SK-N-MC (cell line): ENCODE results near the gene CAMTA1.

Experiments used
- DNase-seq: peaks from one replicate; pipeline ENCODE4 v3.0.0-alpha.2; 2011; ENCODE audit warnings: low read depth, low spot score
- H3K27ac ChIP-seq: fragments of 200-600 bp; sonication (generic); 2 replicates; pipeline ENCODE4 v1.5.1; 2016; ENCODE audit warnings: mixed run types
- H3K36me3 ChIP-seq: fragments of 200-600 bp; sonication (generic); 2 replicates; pipeline ENCODE4 v1.6.1; 2017; ENCODE audit warnings: antibody characterized with exemption, low read length, mixed read lengths; ENCODE audit not compliant: insufficient read depth
- H3K4me3 ChIP-seq: fragments of 200-600 bp; sonication (generic); 2 replicates; pipeline ENCODE4 v1.5.1; 2016
- H3K9ac ChIP-seq: fragments of 200-600 bp; sonication (generic); 2 replicates; pipeline ENCODE4 v1.8.0; 2017; ENCODE audit warnings: mixed run types, mixed read lengths; ENCODE audit not compliant: insufficient read length
- H3K9me3 ChIP-seq: fragments of 200-600 bp; sonication (generic); 2 replicates; pipeline ENCODE4 v1.6.1; 2017; ENCODE audit warnings: low read depth, mild to moderate bottlenecking, antibody characterized with exemption, low read length, moderate library complexity, mixed read lengths
- EZH2 ChIP-seq: fragments of 200-600 bp; sonication (generic); IDR thresholded peaks from one replicate; pipeline ENCODE4 v1.6.1; 2017; ENCODE audit warnings: antibody characterized with exemption
- FOXP2 ChIP-seq: optimal IDR thresholded peaks from 2 replicates; pipeline ENCODE3; 2011; ENCODE audit warnings: mild to moderate bottlenecking, moderate library complexity; ENCODE audit not compliant: insufficient read depth; ENCODE audit errors: extremely low read length, control extremely low read depth
- POLR2AphosphoS5 ChIP-seq: IDR thresholded peaks from 2 replicates; pipeline ENCODE4 v1.6.1; 2012; ENCODE audit warnings: mild to moderate bottlenecking, low read depth, low read length, borderline replicate concordance

CAMTA1 gene

GRCh38 chr1:7344299-7344698, 559.0 kb downstream of the CAMTA1 start:
- no peak for DNase-seq
- H3K27ac ChIP-seq = no peak overlapping the region
- H3K9me3 ChIP-seq = no peaks in the 10 kb centered on the region
- H3K9ac ChIP-seq = no peak overlapping the region
- H3K36me3 ChIP-seq = no peaks in the 10 kb centered on the region
- TF ChIP-seq POLR2AphosphoS5 = no peak
- no peak for TF ChIP-seq FOXP2
- TF ChIP-seq EZH2 = no peak
- no peak overlapping the region for H3K4me3 ChIP-seq

GRCh38 chr1:7345516-7345915, 560.3 kb downstream of the CAMTA1 start:
- Histone ChIP-seq H3K9ac (no peak overlapping the region), H3K27ac (no peak overlapping the region), H3K4me3 (no peak overlapping the region), H3K36me3 (no peaks in the 10 kb centered on the region), H3K9me3 (no peaks in the 10 kb centered on the region)
- no peak for DNase-seq
- TF ChIP-seq EZH2 (no peak), FOXP2 (no peak), POLR2AphosphoS5 (no peak)

- Histone ChIP-seq H3K36me3 (no peaks in the 10 kb centered on the region), H3K9me3 (no peaks in the 10 kb centered on the region), H3K4me3 (no peak overlapping the region), H3K9ac (no peak overlapping the region), H3K27ac (no peak overlapping the region)
- TF ChIP-seq FOXP2 = no peak
- no peak for TF ChIP-seq POLR2AphosphoS5
- TF ChIP-seq EZH2 = no peak
- no peak for DNase-seq
These were observed 560.9 kb downstream of the CAMTA1 start for GRCh38 chr1:7346070-7346596.

- Histone ChIP-seq H3K27ac (no peak overlapping the region), H3K4me3 (no peak overlapping the region), H3K9me3 (no peaks in the 10 kb centered on the region), H3K36me3 (no peaks in the 10 kb centered on the region), H3K9ac (no peak overlapping the region)
- TF ChIP-seq EZH2 (no peak), FOXP2 (no peak), POLR2AphosphoS5 (no peak)
- DNase-seq = no peak
These were observed 561.6 kb downstream of the CAMTA1 start for GRCh38 chr1:7346600-7347570.

GRCh38 chr1:7348073-7348472, 562.8 kb downstream of the CAMTA1 start:
- H3K36me3 ChIP-seq = no peaks in the 10 kb centered on the region
- H3K9me3 ChIP-seq = no peaks in the 10 kb centered on the region
- no peak overlapping the region for H3K9ac ChIP-seq
- no peak overlapping the region for H3K27ac ChIP-seq
- DNase-seq = no peak
- no peak for TF ChIP-seq EZH2
- no peak for TF ChIP-seq POLR2AphosphoS5
- TF ChIP-seq FOXP2 = no peak
- no peak overlapping the region for H3K4me3 ChIP-seq

GRCh38 chr1:7348580-7348979, 563.3 kb downstream of the CAMTA1 start:
- Histone ChIP-seq H3K9me3 (no peaks in the 10 kb centered on the region), H3K4me3 (no peak overlapping the region), H3K27ac (no peak overlapping the region), H3K36me3 (no peaks in the 10 kb centered on the region), H3K9ac (no peak overlapping the region)
- no peak for DNase-seq
- no peak for TF ChIP-seq FOXP2
- TF ChIP-seq EZH2 = no peak
- TF ChIP-seq POLR2AphosphoS5 = no peak

- Histone ChIP-seq H3K9ac (no peak overlapping the region), H3K9me3 (no peaks in the 10 kb centered on the region), H3K36me3 (no peaks in the 10 kb centered on the region), H3K4me3 (no peak overlapping the region), H3K27ac (no peak overlapping the region)
- no peak for TF ChIP-seq POLR2AphosphoS5
- TF ChIP-seq FOXP2 = no peak
- TF ChIP-seq EZH2 = no peak
- DNase-seq = no peak
These were observed 565.5 kb downstream of the CAMTA1 start for GRCh38 chr1:7350804-7351203.

GRCh38 chr1:7351649-7352048, 566.4 kb downstream of the CAMTA1 start:
- Histone ChIP-seq H3K36me3 (no peaks in the 10 kb centered on the region), H3K9ac (no peak overlapping the region), H3K9me3 (no peaks in the 10 kb centered on the region), H3K4me3 (no peak overlapping the region), H3K27ac (no peak overlapping the region)
- DNase-seq = no peak
- TF ChIP-seq EZH2 (no peak), POLR2AphosphoS5 (no peak), FOXP2 (no peak)

GRCh38 chr1:7352364-7352763, 567.1 kb downstream of the CAMTA1 start:
- Histone ChIP-seq H3K9me3 (no peaks in the 10 kb centered on the region), H3K4me3 (no peak overlapping the region), H3K27ac (no peak overlapping the region), H3K9ac (no peak overlapping the region), H3K36me3 (no peaks in the 10 kb centered on the region)
- no peak for TF ChIP-seq FOXP2
- TF ChIP-seq POLR2AphosphoS5 = no peak
- TF ChIP-seq EZH2 = no peak
- no peak for DNase-seq
